Endothelial cell of umbilical vein (primary cell): Measurements from ENCODE around the gene GPAM.

Experiments used
- EZH2 ChIP-seq: IDR thresholded peaks from 2 replicates; pipeline ENCODE4 v1.6.1; 2012; ENCODE audit warnings: borderline replicate concordance, low read depth, mild to moderate bottlenecking, moderate library complexity, low read length, inconsistent platforms; ENCODE audit not compliant: severe bottlenecking
- FOS ChIP-seq: IDR thresholded peaks from 2 replicates; pipeline ENCODE4 v1.6.1; 2011; ENCODE audit warnings: mild to moderate bottlenecking, low read length, moderate library complexity, borderline replicate concordance; ENCODE audit not compliant: insufficient read depth
- GATA2 ChIP-seq: IDR thresholded peaks from 2 replicates; pipeline ENCODE4 v1.7.0; 2011; ENCODE audit warnings: low read depth, mild to moderate bottlenecking, moderate library complexity, mixed read lengths, low read length; ENCODE audit not compliant: insufficient read length, insufficient read depth
- JUN ChIP-seq: IDR thresholded peaks from 2 replicates; pipeline ENCODE4 v1.6.1; 2011; ENCODE audit warnings: borderline replicate concordance, low read depth; ENCODE audit not compliant: insufficient read length, insufficient read depth
- MYC ChIP-seq: IDR thresholded peaks from one replicate; pipeline ENCODE4 v1.6.1; 2011; ENCODE audit warnings: mild to moderate bottlenecking, low read depth, low read length
- POLR2A ChIP-seq: IDR thresholded peaks from 2 replicates; pipeline ENCODE4 v1.6.1; 2012; ENCODE audit warnings: low read depth, mild to moderate bottlenecking, control low read depth, low read length
- POLR2AphosphoS5 ChIP-seq: IDR thresholded peaks from 2 replicates; pipeline ENCODE4 v1.6.1; 2012; ENCODE audit warnings: low read depth, mild to moderate bottlenecking, control low read depth, low read length, moderate library complexity; ENCODE audit not compliant: insufficient read depth
- TF ChIP-seq, protein P1 (sequence below): IDR thresholded peaks from 2 replicates; pipeline ENCODE4 v1.6.1; 2011; ENCODE audit not compliant: insufficient read depth, insufficient read length
- TF ChIP-seq, protein P2 (sequence below), 2 donors: IDR thresholded peaks; 1 replicate in 1 of 2; 2 replicates in 1 of 2; pipeline ENCODE4 v1.5.1; 2011; ENCODE audit warnings: low read length in 2 of 2, mild to moderate bottlenecking in 2 of 2, moderate library complexity in 2 of 2, control low read depth in 1 of 2, inconsistent platforms in 1 of 2, low read depth in 1 of 2; ENCODE audit not compliant: insufficient read depth in 1 of 2; ENCODE audit errors: extremely low read depth in 1 of 2

- TF ChIP-seq POLR2AphosphoS5 (no peak), POLR2A (no peak), EZH2 (no peak), JUN (no peak), GATA2 (no peak), FOS (no peak), MYC (no peak)
- TF ChIP-seq, protein P1, sequence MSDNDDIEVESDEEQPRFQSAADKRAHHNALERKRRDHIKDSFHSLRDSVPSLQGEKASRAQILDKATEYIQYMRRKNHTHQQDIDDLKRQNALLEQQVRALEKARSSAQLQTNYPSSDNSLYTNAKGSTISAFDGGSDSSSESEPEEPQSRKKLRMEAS, result no peak
- TF ChIP-seq, protein P2, sequence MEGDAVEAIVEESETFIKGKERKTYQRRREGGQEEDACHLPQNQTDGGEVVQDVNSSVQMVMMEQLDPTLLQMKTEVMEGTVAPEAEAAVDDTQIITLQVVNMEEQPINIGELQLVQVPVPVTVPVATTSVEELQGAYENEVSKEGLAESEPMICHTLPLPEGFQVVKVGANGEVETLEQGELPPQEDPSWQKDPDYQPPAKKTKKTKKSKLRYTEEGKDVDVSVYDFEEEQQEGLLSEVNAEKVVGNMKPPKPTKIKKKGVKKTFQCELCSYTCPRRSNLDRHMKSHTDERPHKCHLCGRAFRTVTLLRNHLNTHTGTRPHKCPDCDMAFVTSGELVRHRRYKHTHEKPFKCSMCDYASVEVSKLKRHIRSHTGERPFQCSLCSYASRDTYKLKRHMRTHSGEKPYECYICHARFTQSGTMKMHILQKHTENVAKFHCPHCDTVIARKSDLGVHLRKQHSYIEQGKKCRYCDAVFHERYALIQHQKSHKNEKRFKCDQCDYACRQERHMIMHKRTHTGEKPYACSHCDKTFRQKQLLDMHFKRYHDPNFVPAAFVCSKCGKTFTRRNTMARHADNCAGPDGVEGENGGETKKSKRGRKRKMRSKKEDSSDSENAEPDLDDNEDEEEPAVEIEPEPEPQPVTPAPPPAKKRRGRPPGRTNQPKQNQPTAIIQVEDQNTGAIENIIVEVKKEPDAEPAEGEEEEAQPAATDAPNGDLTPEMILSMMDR (IDR thresholded peaks at IDR 0.05; ENCODE audit: extremely low read depth in 1 of 2, insufficient read depth in 1 of 2, low read depth in 1 of 2, low read length in 2 of 2), result peak; percentile 90 to 91
Measured at GRCh38 chr10:112140110-112140970, 43.2 kb downstream of the GPAM start.
